K562 (cell line): ENCODE data around the gene DCP2. TPM values are rescaled to one million over a fixed set of nuclear protein-coding genes. Genes with fewer than 3 reads are reported as not detected.
A peak's percentile ranks its signal among the peaks of the same experiment; 100 is the strongest.

Source experiments
- ATF1 ChIP-seq, 2 experiments: fragments of 450-650 bp in 1 of 2; IDR thresholded peaks; 2 replicates each; pipeline ENCODE4 v1.6.1; 2016; ENCODE audit warnings: missing compliant biosample characterization in 1 of 2, missing genetic modification characterization in 1 of 2
- CC2D1A ChIP-seq: fragments of 450-650 bp; IDR thresholded peaks from 2 replicates; pipeline ENCODE4 v1.6.1; 2017; ENCODE audit warnings: mild to moderate bottlenecking
- EP300 ChIP-seq: IDR thresholded peaks from 2 replicates; pipeline ENCODE4 v1.6.1; 2012; ENCODE audit warnings: low read length, improper control_type of control experiment
- FOS ChIP-seq: IDR thresholded peaks from 3 replicates; pipeline ENCODE4 v1.6.1; 2011; ENCODE audit not compliant: insufficient read length; ENCODE audit errors: extremely low read depth
- FOXA3 ChIP-seq, 2 experiments: fragments of 450-650 bp in 1 of 2; sonication (generic) in 1 of 2; formaldehyde crosslinking; IDR thresholded peaks in 1 of 2; conservative IDR thresholded peaks in 1 of 2; 2 replicates each; pipeline versions ENCODE4 v1.4.0 to v1.8.0; 2020 to 2022; ENCODE audit warnings: mild to moderate bottlenecking in 2 of 2, missing genetic modification reagents in 1 of 2
- GTF2A2 ChIP-seq: IDR thresholded peaks from 2 replicates; pipeline ENCODE4 v1.6.1; 2016; ENCODE audit warnings: mild to moderate bottlenecking, missing genetic modification characterization, missing compliant biosample characterization
- HDAC8 ChIP-seq: fragments of 450-650 bp; IDR thresholded peaks from 2 replicates; pipeline ENCODE4 v1.6.1; 2016; ENCODE audit warnings: mild to moderate bottlenecking, missing genetic modification characterization, moderate library complexity, missing compliant biosample characterization
- JUND ChIP-seq, 2 experiments: IDR thresholded peaks; 2 replicates in 1 of 2; 3 replicates in 1 of 2; pipeline ENCODE4 v1.6.1; 2011; ENCODE audit warnings: borderline replicate concordance in 2 of 2, low read depth in 2 of 2, low read length in 2 of 2, improper control_type of control experiment in 1 of 2, missing biosample characterization in 1 of 2, missing genetic modification characterization in 1 of 2, missing genetic modification reagents in 1 of 2
- SMARCA4 ChIP-seq: fragments of 450-650 bp; IDR thresholded peaks from 2 replicates; pipeline ENCODE4 v1.6.1; 2016
- SMARCE1 ChIP-seq: fragments of 450-650 bp; IDR thresholded peaks from 2 replicates; pipeline ENCODE4 v1.7.1; 2016; ENCODE audit warnings: mild to moderate bottlenecking
- SP2 ChIP-seq: IDR thresholded peaks from 2 replicates; pipeline ENCODE4 v1.6.1; 2011; ENCODE audit warnings: mild to moderate bottlenecking, low read depth, low read length, moderate library complexity; ENCODE audit not compliant: poor library complexity, severe bottlenecking; ENCODE audit errors: extremely low read depth
- STAG1 ChIP-seq: sonication (generic); formaldehyde crosslinking; IDR thresholded peaks from 2 replicates; pipeline ENCODE4 v1.5.0; 2020; ENCODE audit warnings: missing genetic modification reagents, borderline replicate concordance
- TAF1 ChIP-seq: IDR thresholded peaks from 2 replicates; pipeline ENCODE4 v1.6.1; 2011; ENCODE audit warnings: mild to moderate bottlenecking, low read length, moderate library complexity; ENCODE audit not compliant: insufficient read depth, control insufficient read depth, severe bottlenecking; ENCODE audit errors: extremely low read depth
- ZNF124 ChIP-seq: sonication (generic); formaldehyde crosslinking; IDR thresholded peaks from 2 replicates; pipeline ENCODE4 v1.8.1; 2022; ENCODE audit warnings: missing genetic modification reagents
- polyA plus RNA-seq, 8 experiments: library from polyadenylated mRNA; depleted of rRNA in 4 of 8; stranded (reverse) in 5 of 8; unstranded in 3 of 8; fragments of >200 nt; fragmentation: Nextera tagmentation in 2 of 8; fragmentation: Illumina TruSeq in 1 of 8; extraction: Ambion mirVana in 2 of 8; extraction: Trizol in 1 of 8; gene quantifications; 2 replicates each; pipeline versions ENCODE4 v1.2.1 to v1.2.3, GENCODE V29; 2011 to 2014; ENCODE audit warnings: inconsistent platforms in 1 of 8, missing spikeins in 1 of 8
- total RNA-seq, 7 experiments: library from RNA; depleted of rRNA in 6 of 7; stranded (reverse); fragments of >200 nt in 6 of 7; fragmentation: Illumina TruSeq in 2 of 7; extraction: Trizol in 2 of 7; gene quantifications; 2 replicates each; pipeline versions ENCODE4 v1.2.1 to v1.2.3, GENCODE V29; 2011 to 2021; ENCODE audit warnings: low replicate concordance in 1 of 7
- TF ChIP-seq, protein P1 (sequence below): fragments of 250-450 bp; sonication (Bioruptor Pico); IDR thresholded peaks from 2 replicates; pipeline ENCODE4 v1.5.0; 2021; ENCODE audit warnings: mild to moderate bottlenecking, moderate library complexity
- TF ChIP-seq, protein P2 (sequence below), 2 experiments: fragments of 450-650 bp in 1 of 2; sonication (generic) in 1 of 2; formaldehyde crosslinking in 1 of 2; IDR thresholded peaks in 1 of 2; conservative IDR thresholded peaks in 1 of 2; 2 replicates each; pipeline versions ENCODE4 v1.6.1 to v1.8.1; 2016 to 2023; ENCODE audit warnings: mild to moderate bottlenecking in 2 of 2, moderate library complexity in 2 of 2, inconsistent platforms in 1 of 2, missing genetic modification reagents in 1 of 2
- TF ChIP-seq, protein P3 (sequence below): sonication (generic); IDR thresholded peaks from 2 replicates; pipeline ENCODE4 v1.6.1; 2016
- TF ChIP-seq, protein P4 (sequence below): fragments of 250-450 bp; sonication (Bioruptor Pico); IDR thresholded peaks from 2 replicates; pipeline ENCODE4 v1.8.0; 2022; ENCODE audit warnings: moderate library complexity, mild to moderate bottlenecking, inconsistent platforms

DCP2 gene
- total and polyA plus RNA-seq, 9 of the 15 experiments (the other 6 are each of a cell fraction or from before 2014, with no cell fraction given): 25.9 to 109 (median 46.7) TPM

DNA sequence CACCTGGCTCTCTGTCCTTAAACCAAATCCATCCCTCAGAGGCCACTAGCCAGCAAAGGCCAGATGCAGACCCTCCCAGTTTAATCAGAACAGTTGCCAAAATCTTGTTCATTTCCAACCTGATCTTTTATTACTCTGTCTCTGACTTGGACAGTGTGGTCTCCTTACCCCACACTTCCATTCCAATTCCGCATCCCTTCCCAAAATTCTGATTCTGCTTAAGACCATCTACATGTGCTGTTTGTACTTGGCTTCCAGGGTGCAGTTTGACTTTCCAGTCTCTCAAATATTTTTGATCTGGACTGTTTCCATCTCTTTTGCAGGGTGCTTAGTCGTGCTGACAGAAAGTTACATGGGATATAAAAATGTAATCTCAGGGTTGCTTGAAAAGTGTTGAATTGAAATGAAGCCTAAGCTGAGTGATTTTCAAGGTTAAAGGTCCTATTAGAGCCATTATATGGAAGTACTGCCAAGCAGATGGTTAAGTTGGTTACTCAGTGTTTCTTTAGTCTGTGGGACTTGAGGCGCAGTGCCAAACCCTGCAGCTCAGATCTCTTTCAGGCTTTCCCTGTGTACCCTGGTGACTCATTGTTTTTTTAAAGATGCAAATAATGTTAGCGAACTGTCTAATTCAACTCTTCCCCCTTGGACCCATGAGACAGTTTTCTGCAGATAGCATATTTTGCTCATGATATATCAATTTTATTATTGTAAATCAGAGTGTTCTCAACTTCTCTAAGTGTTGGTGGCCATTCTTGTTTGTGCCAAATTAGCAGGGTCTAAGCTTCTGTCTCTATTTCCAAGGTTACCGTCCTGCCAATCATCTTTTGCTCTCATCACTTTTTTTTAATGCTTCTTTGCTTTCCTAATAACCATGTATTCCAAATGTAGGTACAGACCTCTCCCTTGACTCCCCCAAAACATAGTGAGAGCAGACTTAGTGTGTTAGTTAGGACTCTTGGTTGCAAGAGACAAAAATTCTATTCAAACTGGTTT lies 18.2 kb upstream of the DCP2 start (continued):
- TF ChIP-seq, protein P1, sequence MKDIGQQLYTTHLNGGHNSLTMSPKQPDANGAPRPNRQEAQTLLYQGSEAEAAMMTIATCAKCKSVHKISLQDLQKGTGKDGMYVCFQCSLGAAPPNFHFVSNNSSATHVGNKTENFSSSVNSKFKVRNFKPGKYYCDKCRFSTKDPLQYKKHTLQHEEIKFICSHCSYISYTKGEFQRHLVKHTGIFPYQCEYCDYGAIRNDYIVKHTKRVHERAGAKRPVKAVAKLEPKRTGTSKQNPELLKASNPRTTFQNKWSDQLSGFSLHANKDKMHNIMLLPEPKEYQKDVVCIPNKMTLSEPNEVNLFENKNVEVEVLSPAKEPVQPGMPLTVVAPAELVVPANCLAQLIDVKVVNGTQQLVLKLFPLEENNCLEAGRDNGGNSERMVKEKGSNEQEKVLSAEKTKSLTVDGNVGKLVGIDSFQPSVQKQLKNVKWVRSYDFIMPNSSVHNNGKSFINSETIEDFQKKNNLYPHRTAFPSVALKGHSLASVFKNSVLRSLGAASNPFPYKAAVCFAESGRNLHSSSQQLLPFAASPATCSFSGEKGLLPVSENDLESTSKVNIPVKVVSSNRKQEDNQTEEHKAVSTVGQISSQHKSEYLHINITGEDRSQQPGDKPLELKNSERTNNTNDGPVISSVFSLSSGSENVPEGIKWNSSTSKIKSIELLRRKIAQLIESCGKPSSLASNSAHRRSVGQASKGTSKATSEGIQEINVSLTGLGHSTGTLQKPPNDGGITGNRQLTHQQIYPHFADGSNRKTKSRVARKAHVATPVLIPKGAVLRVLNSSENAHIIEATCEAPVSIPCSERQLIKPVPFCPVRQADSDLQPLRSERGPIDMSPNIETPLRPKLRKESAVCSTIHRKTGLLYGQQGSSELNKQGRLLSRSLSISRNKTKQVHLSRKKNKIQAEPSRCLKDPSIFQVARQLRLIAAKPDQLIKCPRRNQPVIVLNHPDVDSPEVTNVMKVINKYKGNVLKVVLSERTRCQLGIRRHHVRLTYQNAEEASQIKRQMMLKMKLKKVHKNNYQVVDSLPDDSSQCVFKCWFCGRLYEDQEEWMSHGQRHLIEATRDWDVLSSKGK: no peak
- peak; percentile 48; the same call in 1 of the 2 replicates for TF ChIP-seq SMARCE1
- TF ChIP-seq EP300: no peak
- TF ChIP-seq CC2D1A: no peak
- peak; percentile 11 for TF ChIP-seq FOS
- TF ChIP-seq SP2: no peak
- no peak for TF ChIP-seq TAF1
- no peak for TF ChIP-seq HDAC8 (tag)
- TF ChIP-seq JUND (IDR thresholded peaks at IDR 0.05; ENCODE audit: borderline replicate concordance, low read depth, low read length): peak; percentile 80
- TF ChIP-seq JUND (tag; IDR thresholded peaks at IDR 0.05; ENCODE audit: borderline replicate concordance, low read depth, low read length): peak; percentile 77; the same call in 1 of the 3 replicates
- TF ChIP-seq, protein P2, sequence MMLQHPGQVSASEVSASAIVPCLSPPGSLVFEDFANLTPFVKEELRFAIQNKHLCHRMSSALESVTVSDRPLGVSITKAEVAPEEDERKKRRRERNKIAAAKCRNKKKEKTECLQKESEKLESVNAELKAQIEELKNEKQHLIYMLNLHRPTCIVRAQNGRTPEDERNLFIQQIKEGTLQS (IDR thresholded peaks at IDR 0.05): peak; percentile 85
- TF ChIP-seq, protein P2 (CRISPR knock-in tag; conservative IDR thresholded peaks at IDR 0.05): no peak
- TF ChIP-seq FOXA3 (CRISPR knock-in tag; conservative IDR thresholded peaks at IDR 0.05 in 1 of 2, IDR thresholded peaks at IDR 0.05 in 1 of 2): peak; percentile 42 to 53; a peak in 2 of 4 replicates
- TF ChIP-seq ATF1 (CRISPR knock-in tag; IDR thresholded peaks at IDR 0.05): no peak
- TF ChIP-seq ATF1 (tag; IDR thresholded peaks at IDR 0.05): no peak
- TF ChIP-seq, protein P3, sequence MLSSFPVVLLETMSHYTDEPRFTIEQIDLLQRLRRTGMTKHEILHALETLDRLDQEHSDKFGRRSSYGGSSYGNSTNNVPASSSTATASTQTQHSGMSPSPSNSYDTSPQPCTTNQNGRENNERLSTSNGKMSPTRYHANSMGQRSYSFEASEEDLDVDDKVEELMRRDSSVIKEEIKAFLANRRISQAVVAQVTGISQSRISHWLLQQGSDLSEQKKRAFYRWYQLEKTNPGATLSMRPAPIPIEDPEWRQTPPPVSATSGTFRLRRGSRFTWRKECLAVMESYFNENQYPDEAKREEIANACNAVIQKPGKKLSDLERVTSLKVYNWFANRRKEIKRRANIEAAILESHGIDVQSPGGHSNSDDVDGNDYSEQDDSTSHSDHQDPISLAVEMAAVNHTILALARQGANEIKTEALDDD: peak; percentile 84
- no peak for TF ChIP-seq GTF2A2 (tag)
- TF ChIP-seq SMARCA4: peak; percentile 22; the same call in 1 of the 2 replicates
- no peak for TF ChIP-seq STAG1
- TF ChIP-seq ZNF124 (CRISPR knock-in tag): no peak
- TF ChIP-seq, protein P4, sequence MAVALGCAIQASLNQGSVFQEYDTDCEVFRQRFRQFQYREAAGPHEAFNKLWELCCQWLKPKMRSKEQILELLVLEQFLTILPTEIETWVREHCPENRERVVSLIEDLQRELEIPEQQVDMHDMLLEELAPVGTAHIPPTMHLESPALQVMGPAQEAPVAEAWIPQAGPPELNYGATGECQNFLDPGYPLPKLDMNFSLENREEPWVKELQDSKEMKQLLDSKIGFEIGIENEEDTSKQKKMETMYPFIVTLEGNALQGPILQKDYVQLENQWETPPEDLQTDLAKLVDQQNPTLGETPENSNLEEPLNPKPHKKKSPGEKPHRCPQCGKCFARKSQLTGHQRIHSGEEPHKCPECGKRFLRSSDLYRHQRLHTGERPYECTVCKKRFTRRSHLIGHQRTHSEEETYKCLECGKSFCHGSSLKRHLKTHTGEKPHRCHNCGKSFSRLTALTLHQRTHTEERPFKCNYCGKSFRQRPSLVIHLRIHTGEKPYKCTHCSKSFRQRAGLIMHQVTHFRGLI (CRISPR knock-in tag): no peak
